NOMO-1 (cell line): ENCODE data around the gene CCDC182.

Experiments used
- DNase-seq, 2 experiments: peaks; one replicate each; lab custom pipeline; 2025; ENCODE audit not compliant: unreplicated experiment in 2 of 2; lab: John Stamatoyannopoulos, UW

The CCDC182 gene

GRCh38 chr17:57703273-57703672 lies 41.8 kb downstream of the CCDC182 start:
- no peak for DNase-seq

- DNase-seq = no peak
Observed at GRCh38 chr17:57701124-57701523, 44.0 kb downstream of the CCDC182 start.

GRCh38 chr17:57699751-57700219 lies 45.3 kb downstream of the CCDC182 start:
- DNase-seq = no peak

GRCh38 chr17:57697891-57698711 lies 47.0 kb downstream of the CCDC182 start:
- DNase-seq = no peak

- no peak for DNase-seq
Observed at GRCh38 chr17:57697197-57697596, 47.9 kb downstream of the CCDC182 start.

- DNase-seq = no peak
Observed at GRCh38 chr17:57696050-57696449, 49.0 kb downstream of the CCDC182 start.
